H1 (cell line): ENCODE data around the gene METTL21A. TPM values are rescaled to one million over a fixed set of nuclear protein-coding genes. Genes with fewer than 3 reads are reported as not detected.

Experiments
- CTCF ChIA-PET: fragments of 300-600 bp; sonication (Branson Sonifier 250); formaldehyde crosslinking; loops from one replicate; lab custom pipeline; 2021; ENCODE audit not compliant: partially characterized antibody; lab: Charles Lee
- POLR2A ChIA-PET: fragments of 300-600 bp; sonication (Branson Sonifier 250); formaldehyde crosslinking; loops from one replicate; lab custom pipeline; 2021; ENCODE audit warnings: inconsistent platforms; ENCODE audit not compliant: partially characterized antibody; lab: Charles Lee
- DNase-seq, 2 experiments: peaks; one replicate each; pipeline versions ENCODE4 v3.0.0 to v3.0.0-alpha.2; 2010 to 2022; ENCODE audit warnings: low spot score in 2 of 2, low read depth in 1 of 2, mixed read lengths in 1 of 2
- FAIRE-seq: peaks from 2 replicates; lab custom pipeline; 2011; peaks lifted over from hg19 to GRCh38; lab: Jason Lieb, UNC
- H2AFZ ChIP-seq: 2 replicates; pipeline ENCODE4 v1.8.1; 2012; ENCODE audit warnings: low read length, inconsistent platforms
- H2AK5ac ChIP-seq: 2 replicates; pipeline ENCODE4 v1.6.1; 2013; ENCODE audit warnings: low read depth, low read length
- H2BK120ac ChIP-seq: replicated peaks from 2 replicates; pipeline ENCODE3; 2013; ENCODE audit warnings: low read depth, low read length, inconsistent platforms
- H2BK12ac ChIP-seq: 2 replicates; pipeline ENCODE4 v1.6.1; 2013; ENCODE audit warnings: low read depth, low read length
- H2BK15ac ChIP-seq: 2 replicates; pipeline ENCODE4 v1.6.1; 2013; ENCODE audit warnings: low read length
- H2BK20ac ChIP-seq: 2 replicates; pipeline ENCODE4 v1.6.1; 2013; ENCODE audit warnings: low read length
- H2BK5ac ChIP-seq: 2 replicates; pipeline ENCODE4 v1.6.1; 2013; ENCODE audit warnings: low read depth, low read length
- H3K14ac ChIP-seq: 2 replicates; pipeline ENCODE4 v1.6.1; 2013; ENCODE audit warnings: inconsistent platforms; ENCODE audit not compliant: insufficient read length
- H3K18ac ChIP-seq: 2 replicates; pipeline ENCODE4 v1.6.1; 2013; ENCODE audit warnings: low read length; ENCODE audit errors: extremely low read depth
- H3K23ac ChIP-seq: 2 replicates; pipeline ENCODE4 v1.6.1; 2013; ENCODE audit warnings: inconsistent platforms; ENCODE audit not compliant: insufficient read length
- H3K23me2 ChIP-seq: 2 replicates; pipeline ENCODE4 v1.6.1; 2013; ENCODE audit warnings: low read depth, low read length
- H3K27ac ChIP-seq: 2 replicates; pipeline ENCODE4 v1.6.1; 2011; ENCODE audit warnings: low read depth, low read length, inconsistent platforms
- H3K27me3 ChIP-seq, 4 experiments: replicated peaks in 1 of 4; 1 replicate in 1 of 4; 2 replicates in 3 of 4; pipeline versions ENCODE4 v1.6.1 to v1.8.1; 2011 to 2013; ENCODE audit warnings: low read length in 3 of 4, mild to moderate bottlenecking in 3 of 4, inconsistent platforms in 2 of 4, mixed read lengths in 2 of 4, moderate library complexity in 1 of 4; ENCODE audit not compliant: control insufficient read depth in 3 of 4, insufficient read depth in 3 of 4; ENCODE audit errors: extremely low read depth in 1 of 4
- H3K36me3 ChIP-seq, 4 experiments: 2 replicates each; pipeline versions ENCODE4 v1.6.1 to v1.8.1; 2011 to 2013; ENCODE audit warnings: mild to moderate bottlenecking in 4 of 4, low read length in 3 of 4, moderate library complexity in 2 of 4, control low read depth in 1 of 4, inconsistent platforms in 1 of 4; ENCODE audit not compliant: insufficient read depth in 4 of 4, control insufficient read depth in 2 of 4
- H3K4ac ChIP-seq: replicated peaks from 2 replicates; pipeline ENCODE3; 2013; ENCODE audit warnings: low read length, low read depth, mixed read lengths, inconsistent platforms; ENCODE audit not compliant: insufficient read length
- H3K4me1 ChIP-seq, 4 experiments: replicated peaks in 1 of 4; 1 replicate in 1 of 4; 2 replicates in 3 of 4; pipeline versions ENCODE4 v1.6.1 to v1.8.1; 2011 to 2013; ENCODE audit warnings: low read length in 3 of 4, inconsistent platforms in 2 of 4, mixed read lengths in 1 of 4; ENCODE audit not compliant: insufficient read depth in 4 of 4, control insufficient read depth in 3 of 4
- H3K4me2 ChIP-seq, 2 experiments: 2 replicates each; pipeline versions ENCODE4 v1.6.1 to v1.8.1; 2011 to 2013; ENCODE audit warnings: low read depth in 2 of 2, low read length in 2 of 2, control low read depth in 1 of 2, inconsistent platforms in 1 of 2, mild to moderate bottlenecking in 1 of 2; ENCODE audit not compliant: insufficient read depth in 1 of 2
- H3K4me3 ChIP-seq, 4 experiments: fragments of 200-600, 300-600 bp in 1 of 4; sonication (generic), shearing (Covaris generic), sonication (Bioruptor Twin) in 1 of 4; 2 replicates each; pipeline versions ENCODE4 v1.5.1 to v1.8.1; 2011 to 2016; ENCODE audit warnings: low read length in 4 of 4, low read depth in 3 of 4, control low read depth in 2 of 4, inconsistent platforms in 2 of 4, mild to moderate bottlenecking in 2 of 4, mixed read lengths in 1 of 4, moderate library complexity in 1 of 4; ENCODE audit not compliant: insufficient read depth in 2 of 4; ENCODE audit errors: extremely low read depth in 1 of 4
- H3K56ac ChIP-seq: replicated peaks from 2 replicates; pipeline ENCODE3; 2013; ENCODE audit warnings: low read depth, mild to moderate bottlenecking, mixed read lengths, low read length, inconsistent platforms; ENCODE audit not compliant: insufficient read length
- H3K79me1 ChIP-seq: 2 replicates; pipeline ENCODE4 v1.6.1; 2013; ENCODE audit warnings: low read depth, low read length, control low read depth
- H3K79me2 ChIP-seq, 2 experiments: 2 replicates each; pipeline versions ENCODE4 v1.6.1 to v1.8.1; 2012 to 2013; ENCODE audit warnings: low read length in 2 of 2, mild to moderate bottlenecking in 2 of 2, inconsistent platforms in 1 of 2; ENCODE audit not compliant: insufficient read depth in 2 of 2, control insufficient read depth in 1 of 2
- H3K9ac ChIP-seq, 4 experiments: replicated peaks in 1 of 4; 1 replicate in 1 of 4; 2 replicates in 3 of 4; pipeline versions ENCODE4 v1.6.1 to v1.8.1; 2011 to 2013; ENCODE audit warnings: low read depth in 3 of 4, low read length in 3 of 4, control low read depth in 2 of 4, mild to moderate bottlenecking in 2 of 4, moderate library complexity in 2 of 4, inconsistent platforms in 1 of 4; ENCODE audit errors: extremely low read depth in 1 of 4
- H3K9me3 ChIP-seq, 2 experiments: 2 replicates each; pipeline versions ENCODE4 v1.6.1 to v1.8.1; 2012 to 2013; ENCODE audit warnings: mild to moderate bottlenecking in 2 of 2, moderate library complexity in 2 of 2, control low read depth in 1 of 2, inconsistent platforms in 1 of 2, low read depth in 1 of 2, low read length in 1 of 2, mixed read lengths in 1 of 2; ENCODE audit not compliant: insufficient read depth in 2 of 2
- H4K20me1 ChIP-seq, 2 experiments: replicated peaks in 1 of 2; 2 replicates each; pipeline versions ENCODE3 to v1.8.1; 2011 to 2013; ENCODE audit warnings: inconsistent platforms in 2 of 2, low read length in 2 of 2, mild to moderate bottlenecking in 1 of 2; ENCODE audit not compliant: insufficient read depth in 2 of 2, control insufficient read depth in 1 of 2
- H4K5ac ChIP-seq: 2 replicates; pipeline ENCODE4 v1.6.1; 2013; ENCODE audit warnings: low read length, low read depth, mixed read lengths, inconsistent platforms; ENCODE audit not compliant: insufficient read length
- H4K8ac ChIP-seq: 2 replicates; pipeline ENCODE4 v1.8.0; 2013; ENCODE audit warnings: mild to moderate bottlenecking, moderate library complexity, low read length, inconsistent platforms; ENCODE audit not compliant: insufficient read depth; ENCODE audit errors: extremely low read depth
- H4K91ac ChIP-seq: replicated peaks from 2 replicates; pipeline ENCODE3; 2013; ENCODE audit warnings: low read length, mixed read lengths, inconsistent platforms; ENCODE audit not compliant: insufficient read length
- BACH1 ChIP-seq: IDR thresholded peaks from 2 replicates; pipeline ENCODE4 v1.6.1; 2012; ENCODE audit warnings: low read length, improper control_type of control experiment
- BRCA1 ChIP-seq: IDR thresholded peaks from 2 replicates; pipeline ENCODE4 v1.6.1; 2012; ENCODE audit warnings: low read depth, low read length, improper control_type of control experiment
- CHD1 ChIP-seq: IDR thresholded peaks from 2 replicates; pipeline ENCODE4 v1.6.1; 2012; ENCODE audit warnings: low read depth, low read length, improper control_type of control experiment
- CREB1 ChIP-seq: IDR thresholded peaks from 2 replicates; pipeline ENCODE4 v1.6.1; 2012; ENCODE audit warnings: inconsistent platforms
- CTBP2 ChIP-seq: IDR thresholded peaks from 2 replicates; pipeline ENCODE4 v1.7.0; 2011; ENCODE audit warnings: borderline replicate concordance, mild to moderate bottlenecking, moderate library complexity, mixed read lengths, low read length; ENCODE audit not compliant: insufficient read depth, insufficient read length
- HDAC2 ChIP-seq, 2 experiments: fragments of 300-600 bp in 1 of 2; sonication (generic) in 1 of 2; IDR thresholded peaks; 2 replicates each; pipeline ENCODE4 v1.6.1; 2011 to 2012; ENCODE audit warnings: low read depth in 2 of 2, low read length in 2 of 2, mild to moderate bottlenecking in 2 of 2, moderate library complexity in 2 of 2, borderline replicate concordance in 1 of 2, inconsistent platforms in 1 of 2
- MAX ChIP-seq: IDR thresholded peaks from 2 replicates; pipeline ENCODE4 v1.6.1; 2012; ENCODE audit warnings: inconsistent platforms
- RXRA ChIP-seq: IDR thresholded peaks from 2 replicates; pipeline ENCODE4 v1.6.1; 2011; ENCODE audit warnings: low read depth, mild to moderate bottlenecking, low read length, moderate library complexity; ENCODE audit not compliant: insufficient read depth
- SIX5 ChIP-seq: IDR thresholded peaks from 2 replicates; pipeline ENCODE4 v1.6.1; 2011; ENCODE audit warnings: mild to moderate bottlenecking, low read depth, low read length
- SP1 ChIP-seq: IDR thresholded peaks from 2 replicates; pipeline ENCODE4 v1.6.1; 2011; ENCODE audit warnings: low read depth, low read length
- TAF7 ChIP-seq: optimal IDR thresholded peaks from 2 replicates; pipeline ENCODE3; 2011; ENCODE audit warnings: low read depth, mild to moderate bottlenecking, inconsistent platforms, low read length, moderate library complexity, borderline replicate concordance
- USF2 ChIP-seq: IDR thresholded peaks from 2 replicates; pipeline ENCODE4 v1.6.1; 2011; ENCODE audit warnings: low read length, improper control_type of control experiment
- ZNF274 ChIP-seq: IDR thresholded peaks from 2 replicates; pipeline ENCODE4 v1.7.0; 2012; ENCODE audit warnings: low read length, borderline replicate concordance; ENCODE audit errors: extremely low read depth
- WGBS, 2 experiments: shearing (Covaris generic) in 1 of 2; methylation state at CpG; one replicate each; pipeline versions ENCODE4 v1.1.6 to v1.1.7; 2013 to 2015; ENCODE audit warnings: low lambda C conversion rate in 2 of 2, mixed read lengths in 2 of 2, inconsistent platforms in 1 of 2, low coverage in 1 of 2, missing lambda C conversion rate in 1 of 2; ENCODE audit not compliant: insufficient replicate concordance in 2 of 2, insufficient coverage in 1 of 2, insufficient read length in 1 of 2; ENCODE audit errors: extremely low coverage in 1 of 2, missing lambda C conversion rate in 1 of 2; 5-methylcytosine and 5-hydroxymethylcytosine counted together
- polyA plus RNA-seq, 7 experiments: library from polyadenylated mRNA; depleted of rRNA in 3 of 7; stranded (reverse) in 5 of 7; unstranded in 2 of 7; fragments of >200 nt in 5 of 7; fragments of 200-250 nt in 2 of 7; gene quantifications; 1 replicate in 5 of 7; 2 replicates in 1 of 7; 4 replicates in 1 of 7; pipeline versions ENCODE4 v1.2.1 to v1.2.3, GENCODE V29; 2011 to 2013; ENCODE audit warnings: missing spikeins in 2 of 7, mixed read lengths in 2 of 7
- total RNA-seq: library from RNA; stranded (reverse); fragmentation: NEBNext Ultra II Directional; extraction: Animal tissue kit (Norgen Biotek cat#: 25700); gene quantifications from 2 replicates; pipeline ENCODE4 v1.2.1, GENCODE V29; 2021

The METTL21A gene
- total and polyA plus RNA-seq, 2 of the 8 experiments (the other 6 are each of a cell fraction or from before 2014, with no cell fraction given) = 36.2 to 55.0 TPM

GRCh38 chr2:207630491-207630890, 5.3 kb upstream of the METTL21A start:
- POLR2A ChIA-PET = interaction anchor here (0.6 kb wide), 2 partner anchors 73 to 140 kb away, joined by 3 read pairs; no protein-coding TSS in a partner anchor
- Histone ChIP-seq H3K27me3 (no peaks in the 10 kb centered on the region), H3K4ac (no peak overlapping the region), H3K79me1 (no peaks in the 10 kb centered on the region), H2BK5ac (no peak overlapping the region), H4K5ac (no peak overlapping the region), H2BK12ac (no peak overlapping the region), H2BK15ac (no peak overlapping the region), H3K18ac (no peak overlapping the region), H3K9ac (no peak overlapping the region), H4K91ac (no peak overlapping the region), H3K36me3 (no peaks in the 10 kb centered on the region), H3K4me3 (no peak overlapping the region), H3K14ac (no peak overlapping the region), H2AFZ (no peak overlapping the region), H3K27ac (no peak overlapping the region), H3K79me2 (no peaks in the 10 kb centered on the region), H4K8ac (no peak overlapping the region), H3K23me2 (peaks cover 5% of the 10 kb centered on the region; the same call in 1 of the 2 replicates), H3K4me2 (no peak overlapping the region), H3K56ac (no peak overlapping the region), H3K4me1 (peaks cover 0 to 3% (median 0%) of the 10 kb centered on the region in 4 experiments; a peak in 1 of 7 replicates), H4K20me1 (no peaks in the 10 kb centered on the region), H2BK20ac (no peak overlapping the region), H2BK120ac (no peak overlapping the region), H2AK5ac (no peak overlapping the region), H3K9me3 (no peaks in the 10 kb centered on the region), H3K23ac (no peak overlapping the region)
- CTCF ChIA-PET = interaction anchor here (0.6 to 1.7 kb wide), 10 partner anchors 11 to 640 kb away, joined by 3 to 6 read pairs (median 4); partner anchors contain the start of gene CCNYL1
- WGBS, 2 experiments = 78% methylated on average over 4 of the region's 4 CpGs; no CpG with 5 or more reads in 1 of the 2 experiments
- FAIRE-seq (no peak), DNase-seq (no peak)
- TF ChIP-seq CHD1 = no peak
- no peak for TF ChIP-seq BACH1
- no peak for TF ChIP-seq SIX5
- no peak for TF ChIP-seq SP1
- no peak for TF ChIP-seq USF2
- no peak for TF ChIP-seq TAF7
- no peak for TF ChIP-seq HDAC2 (IDR thresholded peaks at IDR 0.05; ENCODE audit: borderline replicate concordance in 1 of 2, low read depth in 2 of 2, low read length in 2 of 2)
- TF ChIP-seq MAX = no peak
- TF ChIP-seq CTBP2 = no peak
- no peak for TF ChIP-seq RXRA
- no peak for TF ChIP-seq CREB1
- no peak for TF ChIP-seq BRCA1
- TF ChIP-seq ZNF274 = no peak
